ENCODE results near the gene METTL24.
A peak's percentile ranks its signal among the peaks of the same experiment; 100 is the strongest.
"Not testable (repeated sequence)": the region's sequence is repeated elsewhere in the genome, so short reads cannot be mapped to it uniquely, and the experiment has no call there.

Gene METTL24

GRCh38 chr6:110359556-110359955 is 1.4 kb upstream of the METTL24 start:
- no peak for DNase-seq

- DNase-seq: peak; percentile 33
These were observed 508 bp upstream of the METTL24 start for GRCh38 chr6:110358553-110359160.

- peak; percentile 45 for DNase-seq
These were observed 868 bp downstream of the METTL24 start for GRCh38 chr6:110357298-110357663.

GRCh38 chr6:110356778-110357177 is 1.4 kb downstream of the METTL24 start:
- DNase-seq: no peak

GRCh38 chr6:110355727-110356126 is 2.4 kb downstream of the METTL24 start:
- DNase-seq: peak; percentile 57

- DNase-seq: peak; percentile 12
These were observed 3.1 kb downstream of the METTL24 start for GRCh38 chr6:110355022-110355421.

GRCh38 chr6:110354153-110354552 is 4.0 kb downstream of the METTL24 start:
- DNase-seq: no peak

GRCh38 chr6:110353457-110354001 is 4.6 kb downstream of the METTL24 start:
- no peak for DNase-seq

- DNase-seq: no peak
These were observed 5.4 kb downstream of the METTL24 start for GRCh38 chr6:110352563-110353262.

GRCh38 chr6:110351986-110352385 is 6.2 kb downstream of the METTL24 start:
- no peak for DNase-seq

- DNase-seq: no peak
These were observed 6.6 kb downstream of the METTL24 start for GRCh38 chr6:110351546-110351945.

- DNase-seq: not testable (repeated sequence)
These were observed 7.6 kb downstream of the METTL24 start for GRCh38 chr6:110350593-110350992.

- peak; percentile 46 for DNase-seq
These were observed 9.0 kb downstream of the METTL24 start for GRCh38 chr6:110348961-110349690.

GRCh38 chr6:110345025-110345424 is 13.1 kb downstream of the METTL24 start:
- peak; percentile 80 for DNase-seq

- DNase-seq: peak; percentile 20
These were observed 15.4 kb downstream of the METTL24 start for GRCh38 chr6:110342759-110343158.

- peak; percentile 77 for DNase-seq
These were observed 16.2 kb downstream of the METTL24 start for GRCh38 chr6:110341663-110342596.

- DNase-seq: no peak
These were observed 17.1 kb downstream of the METTL24 start for GRCh38 chr6:110341067-110341466.

- DNase-seq: no peak
These were observed 17.7 kb downstream of the METTL24 start for GRCh38 chr6:110340392-110340965.

GRCh38 chr6:110338820-110339470 is 19.2 kb downstream of the METTL24 start:
- no peak for DNase-seq

GRCh38 chr6:110337486-110337885 is 20.7 kb downstream of the METTL24 start:
- DNase-seq: no peak

- DNase-seq: no peak
These were observed 23.5 kb downstream of the METTL24 start for GRCh38 chr6:110334423-110335180.
